Measurements from ENCODE around the gene KCND3. TPM values are rescaled to one million over a fixed set of nuclear protein-coding genes. Genes with fewer than 3 reads are reported as not detected.

Gene KCND3
- total RNA-seq, 1 donor from 2014 or later, result 0.81 TPM

- Mint-ChIP-seq H3K27me3 (peaks cover 87% of the 10 kb centered on the region), H3K36me3 (ENCODE audit: insufficient read depth) (no peaks in the 10 kb centered on the region), H3K27ac (no peak overlapping the region), H3K4me1 (ENCODE audit: low read depth) (peaks cover 16% of the 10 kb centered on the region), H3K9me3 (ENCODE audit: low read depth) (no peaks in the 10 kb centered on the region), H3K4me3 (ENCODE audit: low read depth) (peak overlapping the region; percentile 73)
- TF ChIP-seq CTCF (IDR thresholded peaks at IDR 0.05; ENCODE audit: unreplicated experiment), result no peak
- no peak for DNase-seq (ENCODE audit: low spot score, unreplicated experiment)
Measured at GRCh38 chr1:111990026-111990877, 784 bp upstream of the KCND3 start.

GRCh38 chr1:111988743-111989453 is 570 bp downstream of the KCND3 start:
- Mint-ChIP-seq H3K27me3 (peaks cover 88% of the 10 kb centered on the region), H3K4me1 (ENCODE audit: low read depth) (peaks cover 16% of the 10 kb centered on the region), H3K27ac (peak overlapping the region; percentile 71), H3K36me3 (ENCODE audit: insufficient read depth) (no peaks in the 10 kb centered on the region), H3K4me3 (ENCODE audit: low read depth) (peak overlapping the region; percentile 72), H3K9me3 (ENCODE audit: low read depth) (no peaks in the 10 kb centered on the region)
- TF ChIP-seq CTCF (IDR thresholded peaks at IDR 0.05; ENCODE audit: unreplicated experiment), result no peak
- peak; percentile 19 for DNase-seq (ENCODE audit: low spot score, unreplicated experiment)

GRCh38 chr1:111988377-111988742 is 1.1 kb downstream of the KCND3 start:
- no peaks in the 10 kb centered on the region for H3K9me3 Mint-ChIP-seq (ENCODE audit: low read depth)
- TF ChIP-seq CTCF (IDR thresholded peaks at IDR 0.05; ENCODE audit: unreplicated experiment), result no peak
- peak overlapping the region; percentile 71 for H3K27ac Mint-ChIP-seq
- DNase-seq (ENCODE audit: low spot score, unreplicated experiment), result no peak
- H3K27me3 Mint-ChIP-seq, result peaks cover 88% of the 10 kb centered on the region
- peaks cover 16% of the 10 kb centered on the region for H3K4me1 Mint-ChIP-seq (ENCODE audit: low read depth)
- no peaks in the 10 kb centered on the region for H3K36me3 Mint-ChIP-seq (ENCODE audit: insufficient read depth)
- H3K4me3 Mint-ChIP-seq (ENCODE audit: low read depth), result peak overlapping the region; percentile 72

- peaks cover 16% of the 10 kb centered on the region for H3K4me1 Mint-ChIP-seq (ENCODE audit: low read depth)
Measured at GRCh38 chr1:111987502-111987901, 2.0 kb downstream of the KCND3 start.

More at GRCh38 chr1:111987502-111987901, 2.0 kb downstream of the KCND3 start:
- Mint-ChIP-seq H3K27ac (no peak overlapping the region), H3K4me3 (ENCODE audit: low read depth) (no peak overlapping the region), H3K27me3 (peaks cover 84% of the 10 kb centered on the region), H3K36me3 (ENCODE audit: insufficient read depth) (no peaks in the 10 kb centered on the region), H3K9me3 (ENCODE audit: low read depth) (no peaks in the 10 kb centered on the region)
- DNase-seq (ENCODE audit: low spot score, unreplicated experiment), result no peak
- no peak for TF ChIP-seq CTCF (IDR thresholded peaks at IDR 0.05; ENCODE audit: unreplicated experiment)

Measured in progenitor cell of endocrine pancreas (in vitro differentiated cells).